PC-3 (cell line): ENCODE results near the gene GRID2IP. TPM values are rescaled to one million over a fixed set of nuclear protein-coding genes. Genes with fewer than 3 reads are reported as not detected.
A peak's percentile ranks its signal among the peaks of the same experiment; 100 is the strongest.
"Not testable (repeated sequence)": the region's sequence is repeated elsewhere in the genome, so short reads cannot be mapped to it uniquely, and the experiment has no call there.

Source experiments
- ATAC-seq: fragments of 200-7000 bp; cut with Tn5 transposase; 2 replicates; pipeline ENCODE4 v1.9.1; 2020; ENCODE audit warnings: mild to moderate bottlenecking, moderate library complexity
- BruUV-seq: library from RNA; stranded (reverse); fragments of 400-500 nt; replicated peaks from 2 replicates; lab custom pipeline; 2021; lab: Mats Ljungman, UMichigan
- CTCF ChIA-PET: fragments of 300-600 bp; sonication (Branson Sonifier 250); formaldehyde crosslinking; loops from one replicate; lab custom pipeline; 2022; ENCODE audit warnings: antibody characterized with exemption; lab: Charles Lee
- POLR2A ChIA-PET: fragments of 300-600 bp; sonication (Branson Sonifier 250); formaldehyde crosslinking; loops from one replicate; lab custom pipeline; 2022; ENCODE audit warnings: antibody characterized with exemption; ENCODE audit not compliant: unreplicated experiment; lab: Charles Lee
- DNase-seq: peaks from one replicate; pipeline ENCODE4 v3.0.0-alpha.2; 2015
- H2AFZ ChIP-seq: fragments of 300-600 bp; sonication (generic); 2 replicates; pipeline ENCODE4 v1.6.0; 2016; ENCODE audit warnings: antibody characterized with exemption, low read length
- H3F3A ChIP-seq: fragments of 300-600 bp; sonication (generic); one replicate; pipeline ENCODE4 v1.6.0; 2017; ENCODE audit warnings: antibody characterized with exemption, low read length, control low read depth, mild to moderate bottlenecking; ENCODE audit not compliant: unreplicated experiment
- H3K27ac ChIP-seq: fragments of 300-600 bp; sonication (generic); 2 replicates; pipeline ENCODE4 v1.5.1; 2016; ENCODE audit warnings: mild to moderate bottlenecking, low read length
- H3K27me3 ChIP-seq: fragments of 300-600 bp; sonication (generic); 2 replicates; pipeline ENCODE4 v1.6.1; 2016; ENCODE audit warnings: low read length, mixed read lengths
- H3K36me3 ChIP-seq: fragments of 300-600 bp; sonication (generic); 2 replicates; pipeline ENCODE4 v1.6.1; 2016; ENCODE audit warnings: low read depth, mixed run types, low read length, mixed read lengths
- H3K4me1 ChIP-seq: fragments of 300-600 bp; sonication (generic); 2 replicates; pipeline ENCODE4 v1.5.1; 2016; ENCODE audit warnings: low read length; ENCODE audit not compliant: insufficient read depth
- H3K4me2 ChIP-seq: fragments of 300-600 bp; sonication (generic); 2 replicates; pipeline ENCODE4 v1.6.0; 2016; ENCODE audit warnings: low read length
- H3K4me3 ChIP-seq: fragments of 300-600 bp; sonication (generic); 2 replicates; pipeline ENCODE4 v1.5.1; 2016; ENCODE audit warnings: mild to moderate bottlenecking, low read length, mixed read lengths
- H3K79me2 ChIP-seq: fragments of 300-600 bp; sonication (generic); 2 replicates; pipeline ENCODE4 v1.6.1; 2017; ENCODE audit warnings: low read length, mixed read lengths
- H3K9ac ChIP-seq: fragments of 300-600 bp; sonication (generic); 2 replicates; pipeline ENCODE4 v1.6.0; 2016; ENCODE audit warnings: mild to moderate bottlenecking, low read length
- H3K9me2 ChIP-seq: fragments of 300-600 bp; sonication (generic); replicated peaks from 2 replicates; pipeline ENCODE4 v1.6.1; 2016; ENCODE audit warnings: mixed run types, low read length, mixed read lengths
- H3K9me3 ChIP-seq: fragments of 300-600 bp; sonication (generic); 2 replicates; pipeline ENCODE4 v1.6.1; 2016; ENCODE audit warnings: low read length, mixed read lengths
- H4K20me1 ChIP-seq: fragments of 300-600 bp; sonication (generic); 2 replicates; pipeline ENCODE4 v1.6.1; 2016; ENCODE audit warnings: low read length, mixed read lengths
- EZH2 ChIP-seq: fragments of 300-600 bp; sonication (generic); IDR thresholded peaks from one replicate; pipeline ENCODE4 v1.6.1; 2017; ENCODE audit warnings: antibody characterized with exemption, mild to moderate bottlenecking, low read length; ENCODE audit not compliant: unreplicated experiment
- EZH2phosphoT487 ChIP-seq: fragments of 300-600 bp; sonication (generic); IDR thresholded peaks from 2 replicates; pipeline ENCODE4 v1.6.1; 2018; ENCODE audit warnings: mild to moderate bottlenecking, antibody characterized with exemption, low read length, borderline replicate concordance
- intact Hi-C: fragments of 100-400 bp; cut with micrococcal nuclease; formaldehyde crosslinking; loops from 2 replicates; pipeline ENCODE4 v1.9.0; 2023
- total RNA-seq: library from RNA; depleted of rRNA; stranded (reverse); fragments of >200 nt; gene quantifications from 2 replicates; pipeline ENCODE4 v1.2.3, GENCODE V29; 2014
- TF ChIP-seq, protein P1 (sequence below): fragments of 300-600 bp; sonication (generic); conservative IDR thresholded peaks from 2 replicates; pipeline ENCODE4 v1.5.1; 2017; ENCODE audit warnings: antibody characterized with exemption, low read depth, mild to moderate bottlenecking, low read length

Gene GRID2IP
- total RNA-seq, 1 experiment from 2014 or later, result not detected

DNA sequence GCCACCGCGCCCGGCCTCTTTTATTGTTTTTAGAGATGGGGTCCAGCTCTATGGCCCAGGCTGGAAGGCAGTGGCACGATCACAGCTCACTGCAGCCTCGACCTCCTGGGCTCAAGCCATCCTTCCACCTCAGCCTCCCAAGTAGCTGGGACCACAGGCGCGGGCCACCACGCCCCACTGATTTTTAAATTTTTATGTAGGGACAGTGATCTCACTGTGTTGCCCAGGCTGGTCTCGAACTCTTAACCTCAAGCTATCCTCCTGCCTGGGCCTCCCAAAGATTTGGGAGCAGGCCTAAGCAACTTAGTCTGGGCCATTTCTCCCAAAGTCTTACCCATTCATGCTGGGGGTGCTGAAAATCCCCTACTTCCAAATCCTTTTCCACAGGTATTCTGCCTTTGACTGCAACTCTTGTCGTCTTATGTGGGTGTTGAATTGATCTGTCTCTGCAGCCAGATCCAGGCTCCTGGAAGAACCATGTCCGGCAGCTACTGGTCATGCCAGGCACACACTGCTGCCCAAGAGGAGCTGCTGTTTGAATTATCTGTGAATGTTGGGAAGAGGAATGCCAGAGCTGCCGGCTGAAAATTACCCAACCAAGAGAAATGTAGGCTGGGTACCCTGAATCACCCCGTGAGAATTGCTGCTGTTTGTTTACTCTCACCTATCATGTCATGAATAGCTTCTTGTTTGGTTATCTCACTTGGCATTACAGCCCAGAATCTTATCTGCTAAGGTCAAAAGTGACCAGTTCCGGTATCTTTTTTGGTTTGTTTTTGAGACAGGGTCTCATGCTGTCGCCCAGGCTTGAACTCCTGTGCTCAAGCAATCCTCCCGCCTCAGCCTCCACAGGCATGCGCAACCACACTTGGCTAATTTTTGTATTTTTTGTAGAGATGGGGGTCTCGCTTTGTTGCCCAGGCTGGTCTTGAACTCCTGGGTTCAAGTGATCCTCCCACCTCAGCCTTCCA lies 27.1 kb upstream of the GRID2IP start:
- no peaks in the 10 kb centered on the region for H3F3A ChIP-seq
- H3K9ac ChIP-seq, result no peak overlapping the region
- BruUV-seq, result no TSS peak
- no peak overlapping the region for H3K4me3 ChIP-seq
- DNase-seq, result peak; percentile 4
- ChIA-PET POLR2A (no interaction called here), CTCF (no interaction called here)
- H3K4me1 ChIP-seq, result no peaks in the 10 kb centered on the region
- H2AFZ ChIP-seq, result no peak overlapping the region
- no peak overlapping the region for H3K27ac ChIP-seq
- H3K9me3 ChIP-seq, result no peaks in the 10 kb centered on the region
- no peaks in the 10 kb centered on the region for H3K36me3 ChIP-seq
- no peak for TF ChIP-seq EZH2
- TF ChIP-seq, protein P1, sequence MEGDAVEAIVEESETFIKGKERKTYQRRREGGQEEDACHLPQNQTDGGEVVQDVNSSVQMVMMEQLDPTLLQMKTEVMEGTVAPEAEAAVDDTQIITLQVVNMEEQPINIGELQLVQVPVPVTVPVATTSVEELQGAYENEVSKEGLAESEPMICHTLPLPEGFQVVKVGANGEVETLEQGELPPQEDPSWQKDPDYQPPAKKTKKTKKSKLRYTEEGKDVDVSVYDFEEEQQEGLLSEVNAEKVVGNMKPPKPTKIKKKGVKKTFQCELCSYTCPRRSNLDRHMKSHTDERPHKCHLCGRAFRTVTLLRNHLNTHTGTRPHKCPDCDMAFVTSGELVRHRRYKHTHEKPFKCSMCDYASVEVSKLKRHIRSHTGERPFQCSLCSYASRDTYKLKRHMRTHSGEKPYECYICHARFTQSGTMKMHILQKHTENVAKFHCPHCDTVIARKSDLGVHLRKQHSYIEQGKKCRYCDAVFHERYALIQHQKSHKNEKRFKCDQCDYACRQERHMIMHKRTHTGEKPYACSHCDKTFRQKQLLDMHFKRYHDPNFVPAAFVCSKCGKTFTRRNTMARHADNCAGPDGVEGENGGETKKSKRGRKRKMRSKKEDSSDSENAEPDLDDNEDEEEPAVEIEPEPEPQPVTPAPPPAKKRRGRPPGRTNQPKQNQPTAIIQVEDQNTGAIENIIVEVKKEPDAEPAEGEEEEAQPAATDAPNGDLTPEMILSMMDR, result no peak
- no peak for TF ChIP-seq EZH2phosphoT487
- H4K20me1 ChIP-seq, result no peaks in the 10 kb centered on the region
- no peaks in the 10 kb centered on the region for H3K79me2 ChIP-seq
- no peak for ATAC-seq
- peak overlapping the region; percentile 84; the same call in 1 of the 2 replicates for H3K4me2 ChIP-seq
- intact Hi-C loops, result no loop called here
- H3K27me3 ChIP-seq, result no peaks in the 10 kb centered on the region
- H3K9me2 ChIP-seq, result no peaks in the 10 kb centered on the region

DNA sequence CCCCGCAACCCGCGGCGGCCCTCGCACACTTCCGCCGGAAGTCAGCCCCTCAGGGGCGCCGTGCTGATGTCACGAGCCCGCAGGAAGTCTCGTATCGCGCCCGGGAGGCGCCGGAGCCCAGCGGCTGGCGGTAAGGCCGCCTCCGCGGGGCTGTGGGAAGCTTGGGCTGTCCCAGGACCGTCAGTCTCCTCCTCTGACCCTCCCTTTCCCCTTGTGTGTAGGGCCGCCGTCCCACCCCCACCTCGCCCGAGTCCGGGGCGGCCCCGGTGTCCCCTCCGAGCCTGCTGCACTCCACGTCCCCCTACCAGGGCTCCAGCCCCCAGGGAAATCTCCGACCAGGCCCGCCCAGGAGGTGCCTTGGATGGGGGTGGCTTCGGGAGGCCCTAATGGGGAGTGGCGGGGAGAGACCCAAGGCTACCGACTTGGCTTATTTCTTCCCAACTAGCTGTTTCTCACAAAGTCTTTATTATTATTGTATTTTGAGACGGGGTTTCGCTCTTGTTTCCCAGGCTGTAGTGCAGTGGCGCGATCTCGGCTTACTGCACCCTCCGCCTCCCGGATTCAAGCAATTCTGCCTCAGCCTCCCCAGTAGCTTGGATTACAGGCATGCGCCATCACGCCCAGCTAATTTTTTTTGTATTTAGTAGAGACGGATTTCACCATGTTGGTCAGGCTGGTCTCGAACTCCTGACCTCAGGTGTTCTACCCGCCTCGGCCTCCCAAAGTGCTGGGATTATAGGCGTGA lies 26.3 kb upstream of the GRID2IP start, which contains the start of gene ZDHHC4:
ZDHHC4 (plus strand) TSS at position 86 of the 745 bp plus-strand sequence. CDS start 3,108 bp downstream, outside the sequence.
- Histone ChIP-seq H3F3A (no peaks in the 10 kb centered on the region), H3K27me3 (no peaks in the 10 kb centered on the region), H3K9ac (peak within 1 kb of the TSS; percentile 85), H2AFZ (peak within 1 kb of the TSS; percentile 87), H3K27ac (peak within 1 kb of the TSS; percentile 33), H4K20me1 (no peaks in the 10 kb centered on the region), H3K4me1 (no peaks in the 10 kb centered on the region), H3K36me3 (no peaks in the 10 kb centered on the region), H3K9me3 (no peaks in the 10 kb centered on the region), H3K4me2 (peak within 1 kb of the TSS; percentile 84), H3K79me2 (no peaks in the 10 kb centered on the region), H3K9me2 (no peaks in the 10 kb centered on the region), H3K4me3 (peak within 1 kb of the TSS; percentile 70)
- TF ChIP-seq EZH2 (no peak), EZH2phosphoT487 (no peak)
- TF ChIP-seq, protein P1, result no peak
- BruUV-seq, result TSS peak; percentile 48
- ChIA-PET CTCF (interaction anchor here (1.0 kb wide), 1 partner anchor 13 kb away, joined by 3 read pairs; the partner anchor contains the start of gene INTS15), POLR2A (no interaction called here)
- intact Hi-C loops, result no loop called here
- DNase-seq (peak; percentile 73), ATAC-seq (peak; percentile 90)

DNA sequence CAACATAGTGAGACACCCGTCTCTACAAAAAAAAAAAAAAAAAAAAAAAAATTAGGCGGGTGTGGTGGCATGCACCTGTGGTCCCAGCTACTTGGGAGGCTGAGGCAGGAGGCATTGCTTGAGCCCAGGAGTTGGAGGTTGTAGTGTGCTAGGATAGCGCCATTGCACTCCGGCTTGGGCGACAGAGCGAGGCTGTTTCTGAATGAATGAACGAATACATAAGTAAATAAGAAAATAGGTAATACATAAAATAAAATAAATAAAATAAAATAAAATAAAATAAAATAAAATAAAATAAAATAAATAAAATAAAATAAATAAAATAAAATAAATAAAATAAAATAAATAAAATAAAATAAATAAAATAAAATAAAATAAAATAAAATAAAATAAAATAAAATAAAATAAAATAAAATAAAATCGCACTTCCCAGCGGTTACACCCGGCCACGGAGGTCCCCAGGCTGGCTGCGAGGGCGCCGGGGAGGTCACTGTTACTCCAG lies 25.7 kb upstream of the GRID2IP start:
- ATAC-seq, DNase-seq, H3K27me3 ChIP-seq, H3K27ac ChIP-seq, H4K20me1 ChIP-seq, H3K4me1 ChIP-seq, H3F3A ChIP-seq, H3K9me3 ChIP-seq, BruUV-seq, H3K36me3 ChIP-seq, H3K79me2 ChIP-seq, H3K9me2 ChIP-seq, intact Hi-C loops, POLR2A ChIA-PET: not testable (repeated sequence)
- Histone ChIP-seq H3K9ac (peak overlapping the region; percentile 85), H3K4me2 (peak overlapping the region; percentile 84), H2AFZ (peak overlapping the region; percentile 87), H3K4me3 (peak overlapping the region; percentile 70)
- CTCF ChIA-PET, result interaction anchor here (0.8 to 1.0 kb wide), 2 partner anchors 13 to 18 kb away, joined by 3 read pairs; partner anchors contain the start of gene INTS15
